Dendritic cell treated with granulocyte-macrophage colony-stimulating factor and Interleukin-4, amounts not matched to agents 40 ng/mL and 50 ng/mL, for 4 days (primary cell): ENCODE data around the gene PKP2.
"Not testable (repeated sequence)": the region's sequence is repeated elsewhere in the genome, so short reads cannot be mapped to it uniquely, and the experiment has no call there.

Source experiments
- H3K27ac Mint-ChIP-seq: one replicate; pipeline ENCODE4 v1.8.0; 2022; ENCODE audit warnings: mild to moderate bottlenecking, mixed read lengths
- H3K27me3 Mint-ChIP-seq: one replicate; pipeline ENCODE4 v1.8.0; 2022; ENCODE audit warnings: mild to moderate bottlenecking, mixed read lengths
- H3K36me3 Mint-ChIP-seq: one replicate; pipeline ENCODE4 v1.8.0; 2022; ENCODE audit warnings: low read depth, mixed read lengths
- H3K4me1 Mint-ChIP-seq: one replicate; pipeline ENCODE4 v1.8.0; 2022; ENCODE audit warnings: low read depth, mixed read lengths
- H3K4me3 Mint-ChIP-seq: one replicate; pipeline ENCODE4 v1.8.0; 2022; ENCODE audit warnings: mild to moderate bottlenecking, moderate library complexity, mixed read lengths
- H3K9me3 Mint-ChIP-seq: one replicate; pipeline ENCODE4 v1.8.0; 2022; ENCODE audit warnings: mixed read lengths
- intact Hi-C: fragments of 100-400 bp; cut with micrococcal nuclease; formaldehyde crosslinking; loops from one replicate; pipeline ENCODE4 v1.15.0; 2022

PKP2 gene

GRCh38 chr12:32889011-32889760, 7.4 kb downstream of the PKP2 start:
- Mint-ChIP-seq H3K27me3 (no peaks in the 10 kb centered on the region), H3K36me3 (no peaks in the 10 kb centered on the region), H3K9me3 (no peaks in the 10 kb centered on the region), H3K27ac (no peak overlapping the region), H3K4me3 (no peak overlapping the region), H3K4me1 (peaks cover 1% of the 10 kb centered on the region)
- intact Hi-C loops: no loop called here

GRCh38 chr12:32887058-32887457, 9.5 kb downstream of the PKP2 start:
- H3K9me3 Mint-ChIP-seq: no peaks in the 10 kb centered on the region
- no peak overlapping the region for H3K4me3 Mint-ChIP-seq
- no peaks in the 10 kb centered on the region for H3K4me1 Mint-ChIP-seq
- intact Hi-C loops: no loop called here
- H3K36me3 Mint-ChIP-seq: no peaks in the 10 kb centered on the region
- H3K27me3 Mint-ChIP-seq: no peaks in the 10 kb centered on the region
- H3K27ac Mint-ChIP-seq: no peak overlapping the region

- Mint-ChIP-seq H3K4me3 (no peak overlapping the region), H3K9me3 (no peaks in the 10 kb centered on the region), H3K27ac (no peak overlapping the region), H3K27me3 (no peaks in the 10 kb centered on the region), H3K36me3 (no peaks in the 10 kb centered on the region), H3K4me1 (no peaks in the 10 kb centered on the region)
- intact Hi-C loops: no loop called here
Observed at GRCh38 chr12:32885831-32886230, 10.7 kb downstream of the PKP2 start.

- intact Hi-C loops: no loop called here
- Mint-ChIP-seq H3K4me3 (no peak overlapping the region), H3K27me3 (no peaks in the 10 kb centered on the region), H3K9me3 (no peaks in the 10 kb centered on the region), H3K36me3 (no peaks in the 10 kb centered on the region), H3K4me1 (no peaks in the 10 kb centered on the region), H3K27ac (no peak overlapping the region)
Observed at GRCh38 chr12:32884962-32885361, 11.6 kb downstream of the PKP2 start.

- Mint-ChIP-seq H3K27me3 (no peaks in the 10 kb centered on the region), H3K27ac (no peak overlapping the region), H3K36me3 (no peaks in the 10 kb centered on the region), H3K9me3 (no peaks in the 10 kb centered on the region), H3K4me3 (no peak overlapping the region), H3K4me1 (no peaks in the 10 kb centered on the region)
- intact Hi-C loops: no loop called here
Observed at GRCh38 chr12:32881702-32882101, 14.9 kb downstream of the PKP2 start.

GRCh38 chr12:32881107-32881506, 15.5 kb downstream of the PKP2 start:
- Mint-ChIP-seq H3K4me1 (no peaks in the 10 kb centered on the region), H3K36me3 (no peaks in the 10 kb centered on the region), H3K9me3 (no peaks in the 10 kb centered on the region), H3K27ac (no peak overlapping the region), H3K4me3 (no peak overlapping the region), H3K27me3 (no peaks in the 10 kb centered on the region)
- intact Hi-C loops: no loop called here

GRCh38 chr12:32879066-32879465, 17.5 kb downstream of the PKP2 start:
- intact Hi-C loops, H3K27ac Mint-ChIP-seq, H3K9me3 Mint-ChIP-seq, H3K4me1 Mint-ChIP-seq, H3K27me3 Mint-ChIP-seq, H3K36me3 Mint-ChIP-seq, H3K4me3 Mint-ChIP-seq: not testable (repeated sequence)

GRCh38 chr12:32877601-32878459, 18.7 kb downstream of the PKP2 start:
- H3K27me3 Mint-ChIP-seq: no peaks in the 10 kb centered on the region
- intact Hi-C loops: no loop called here
- H3K4me3 Mint-ChIP-seq: no peak overlapping the region
- no peak overlapping the region for H3K27ac Mint-ChIP-seq
- H3K9me3 Mint-ChIP-seq: no peaks in the 10 kb centered on the region
- H3K36me3 Mint-ChIP-seq: no peaks in the 10 kb centered on the region
- no peaks in the 10 kb centered on the region for H3K4me1 Mint-ChIP-seq

- Mint-ChIP-seq H3K4me1 (no peaks in the 10 kb centered on the region), H3K9me3 (no peaks in the 10 kb centered on the region), H3K36me3 (no peaks in the 10 kb centered on the region), H3K27ac (no peak overlapping the region), H3K27me3 (no peaks in the 10 kb centered on the region), H3K4me3 (no peak overlapping the region)
- intact Hi-C loops: no loop called here
Observed at GRCh38 chr12:32876004-32876403, 20.6 kb downstream of the PKP2 start.

- H3K27ac Mint-ChIP-seq: no peak overlapping the region
- H3K4me1 Mint-ChIP-seq: no peaks in the 10 kb centered on the region
- H3K4me3 Mint-ChIP-seq: no peak overlapping the region
- intact Hi-C loops: no loop called here
- H3K36me3 Mint-ChIP-seq: no peaks in the 10 kb centered on the region
- no peaks in the 10 kb centered on the region for H3K9me3 Mint-ChIP-seq
- H3K27me3 Mint-ChIP-seq: no peaks in the 10 kb centered on the region
Observed at GRCh38 chr12:32874975-32875374, 21.6 kb downstream of the PKP2 start.

GRCh38 chr12:32874078-32874477, 22.5 kb downstream of the PKP2 start:
- intact Hi-C loops: no loop called here
- H3K4me1 Mint-ChIP-seq: no peaks in the 10 kb centered on the region
- H3K9me3 Mint-ChIP-seq: no peaks in the 10 kb centered on the region
- no peaks in the 10 kb centered on the region for H3K27me3 Mint-ChIP-seq
- no peak overlapping the region for H3K27ac Mint-ChIP-seq
- H3K4me3 Mint-ChIP-seq: no peak overlapping the region
- H3K36me3 Mint-ChIP-seq: no peaks in the 10 kb centered on the region

GRCh38 chr12:32872416-32872815, 24.2 kb downstream of the PKP2 start:
- H3K36me3 Mint-ChIP-seq, H3K4me1 Mint-ChIP-seq, H3K27me3 Mint-ChIP-seq, H3K27ac Mint-ChIP-seq, intact Hi-C loops, H3K9me3 Mint-ChIP-seq, H3K4me3 Mint-ChIP-seq: not testable (repeated sequence)

- Mint-ChIP-seq H3K27me3 (no peaks in the 10 kb centered on the region), H3K27ac (no peak overlapping the region), H3K4me1 (no peaks in the 10 kb centered on the region), H3K36me3 (no peaks in the 10 kb centered on the region), H3K4me3 (no peak overlapping the region), H3K9me3 (no peaks in the 10 kb centered on the region)
- intact Hi-C loops: no loop called here
Observed at GRCh38 chr12:32870716-32871115, 25.9 kb downstream of the PKP2 start.

GRCh38 chr12:32868885-32869284, 27.7 kb downstream of the PKP2 start:
- Mint-ChIP-seq H3K9me3 (no peaks in the 10 kb centered on the region), H3K27ac (no peak overlapping the region), H3K4me1 (no peaks in the 10 kb centered on the region), H3K4me3 (no peak overlapping the region), H3K27me3 (no peaks in the 10 kb centered on the region), H3K36me3 (no peaks in the 10 kb centered on the region)
- intact Hi-C loops: no loop called here
